DOHH2 (cell line): ENCODE data around the gene AFDN.

Experiments
- H3F3A ChIP-seq: fragments of 200-600 bp; sonication (generic), shearing (Covaris generic); 2 replicates; pipeline ENCODE4 v1.6.0; 2016; ENCODE audit warnings: antibody characterized with exemption, mild to moderate bottlenecking; ENCODE audit not compliant: control insufficient read depth, insufficient read depth
- H3K27ac ChIP-seq: fragments of 200-600 bp; sonication (generic); 2 replicates; pipeline ENCODE4 v1.5.1; 2014; ENCODE audit warnings: low read depth, mild to moderate bottlenecking, low read length, moderate library complexity
- H3K27me3 ChIP-seq: fragments of 200-600 bp; sonication (generic); 2 replicates; pipeline ENCODE4 v1.6.1; 2014; ENCODE audit warnings: mild to moderate bottlenecking, low read length, mixed read lengths; ENCODE audit not compliant: control insufficient read depth
- H3K36me3 ChIP-seq: fragments of 200-600 bp; sonication (generic); 2 replicates; pipeline ENCODE4 v1.6.1; 2014; ENCODE audit warnings: mild to moderate bottlenecking, low read length, moderate library complexity, mixed read lengths; ENCODE audit not compliant: control insufficient read depth
- H3K4me1 ChIP-seq: fragments of 200-600 bp; sonication (generic); 2 replicates; pipeline ENCODE4 v1.6.1; 2014; ENCODE audit warnings: mild to moderate bottlenecking, low read length, mixed read lengths; ENCODE audit not compliant: control insufficient read depth
- H3K4me2 ChIP-seq: fragments of 200-600 bp; sonication (generic); 2 replicates; pipeline ENCODE4 v1.6.0; 2014; ENCODE audit warnings: mild to moderate bottlenecking, low read length, moderate library complexity
- H3K4me3 ChIP-seq: fragments of 200-600 bp; sonication (generic); 2 replicates; pipeline ENCODE4 v1.5.1; 2014; ENCODE audit warnings: mild to moderate bottlenecking, low read length, mixed read lengths
- H3K79me2 ChIP-seq: fragments of 200-600 bp; sonication (generic); 2 replicates; pipeline ENCODE4 v1.6.1; 2014; ENCODE audit warnings: mild to moderate bottlenecking, low read length, mixed read lengths; ENCODE audit not compliant: control insufficient read depth
- H3K9me2 ChIP-seq: fragments of 200-600 bp; sonication (generic); replicated peaks from 2 replicates; pipeline ENCODE4 v1.6.1; 2014; ENCODE audit warnings: mild to moderate bottlenecking, low read length, mixed read lengths; ENCODE audit not compliant: control insufficient read depth
- H3K9me3 ChIP-seq: fragments of 200-600 bp; sonication (generic); 2 replicates; pipeline ENCODE4 v1.6.1; 2014; ENCODE audit warnings: antibody characterized with exemption, low read length, mixed read lengths; ENCODE audit not compliant: control insufficient read depth, insufficient read depth
- H4K20me1 ChIP-seq: fragments of 200-600 bp; sonication (generic); 2 replicates; pipeline ENCODE4 v1.6.0; 2014; ENCODE audit warnings: low read depth, mild to moderate bottlenecking, antibody characterized with exemption, low read length, moderate library complexity; ENCODE audit not compliant: control insufficient read depth, insufficient read depth
- EZH2phosphoT487 ChIP-seq: fragments of 200-600 bp; sonication (generic); IDR thresholded peaks from 2 replicates; pipeline ENCODE4 v1.6.1; 2017; ENCODE audit warnings: borderline replicate concordance, mild to moderate bottlenecking, antibody characterized with exemption, low read length, moderate library complexity, mixed read lengths
- TF ChIP-seq, protein P1 (sequence below): fragments of 200-600 bp; sonication (generic); IDR thresholded peaks from one replicate; pipeline ENCODE4 v1.5.1; 2014; ENCODE audit warnings: antibody characterized with exemption, mild to moderate bottlenecking, low read depth, low read length; ENCODE audit not compliant: poor library complexity, severe bottlenecking

The AFDN gene

DNA sequence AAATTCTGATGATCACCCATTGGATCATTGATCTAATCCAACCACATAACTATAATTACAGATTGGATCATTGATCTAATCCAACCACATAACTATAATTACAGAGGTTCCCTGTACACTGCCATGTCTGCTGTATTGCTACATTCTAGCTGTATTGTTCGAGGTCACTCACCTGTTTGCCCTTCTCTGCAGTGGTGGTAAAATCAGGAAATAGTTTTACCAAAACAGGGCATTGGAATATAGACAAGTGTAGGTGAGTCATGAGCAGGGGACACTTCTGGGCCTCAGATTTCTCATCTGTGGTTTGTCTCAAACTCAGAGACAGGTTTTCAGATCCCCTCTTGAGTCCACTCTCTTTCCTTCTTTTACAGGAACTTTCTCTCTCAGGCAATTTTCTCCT lies 9.0 kb upstream of the AFDN start:
- Histone ChIP-seq H3K4me3 (no peak overlapping the region), H3K27me3 (peaks cover 11% of the 10 kb centered on the region; the same call in 1 of the 2 replicates), H3K4me1 (no peaks in the 10 kb centered on the region), H4K20me1 (no peaks in the 10 kb centered on the region), H3K9me2 (no peaks in the 10 kb centered on the region), H3K27ac (no peak overlapping the region), H3K79me2 (no peaks in the 10 kb centered on the region), H3K9me3 (no peaks in the 10 kb centered on the region), H3F3A (peaks cover 3% of the 10 kb centered on the region; the same call in 1 of the 2 replicates), H3K4me2 (no peak overlapping the region), H3K36me3 (no peaks in the 10 kb centered on the region)
- TF ChIP-seq EZH2phosphoT487 = no peak
- TF ChIP-seq, protein P1, sequence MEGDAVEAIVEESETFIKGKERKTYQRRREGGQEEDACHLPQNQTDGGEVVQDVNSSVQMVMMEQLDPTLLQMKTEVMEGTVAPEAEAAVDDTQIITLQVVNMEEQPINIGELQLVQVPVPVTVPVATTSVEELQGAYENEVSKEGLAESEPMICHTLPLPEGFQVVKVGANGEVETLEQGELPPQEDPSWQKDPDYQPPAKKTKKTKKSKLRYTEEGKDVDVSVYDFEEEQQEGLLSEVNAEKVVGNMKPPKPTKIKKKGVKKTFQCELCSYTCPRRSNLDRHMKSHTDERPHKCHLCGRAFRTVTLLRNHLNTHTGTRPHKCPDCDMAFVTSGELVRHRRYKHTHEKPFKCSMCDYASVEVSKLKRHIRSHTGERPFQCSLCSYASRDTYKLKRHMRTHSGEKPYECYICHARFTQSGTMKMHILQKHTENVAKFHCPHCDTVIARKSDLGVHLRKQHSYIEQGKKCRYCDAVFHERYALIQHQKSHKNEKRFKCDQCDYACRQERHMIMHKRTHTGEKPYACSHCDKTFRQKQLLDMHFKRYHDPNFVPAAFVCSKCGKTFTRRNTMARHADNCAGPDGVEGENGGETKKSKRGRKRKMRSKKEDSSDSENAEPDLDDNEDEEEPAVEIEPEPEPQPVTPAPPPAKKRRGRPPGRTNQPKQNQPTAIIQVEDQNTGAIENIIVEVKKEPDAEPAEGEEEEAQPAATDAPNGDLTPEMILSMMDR = no peak

DNA sequence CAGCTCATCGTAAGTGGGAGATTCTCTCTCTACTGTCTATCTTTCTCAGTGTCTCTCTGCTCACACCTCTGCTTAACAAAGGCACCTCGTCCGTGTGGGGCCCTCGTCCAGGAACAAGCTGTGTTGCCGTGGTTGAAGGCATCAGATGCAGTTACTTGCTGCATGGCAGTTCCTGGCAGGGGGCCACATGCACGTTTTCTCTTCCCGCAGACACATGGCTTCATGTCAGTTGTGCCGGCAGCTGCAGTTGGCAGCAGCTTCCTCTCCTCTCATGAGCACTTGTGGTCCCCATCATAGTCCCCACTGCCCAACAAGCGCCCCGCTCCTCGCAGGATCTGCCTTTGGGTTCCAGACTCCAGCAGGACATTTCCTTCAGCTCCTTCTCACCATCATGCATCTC lies 7.1 kb upstream of the AFDN start:
- Histone ChIP-seq H3K4me1 (no peaks in the 10 kb centered on the region), H3K27me3 (peaks cover 17% of the 10 kb centered on the region), H3F3A (peaks cover 3% of the 10 kb centered on the region; the same call in 1 of the 2 replicates), H3K4me2 (no peak overlapping the region), H3K9me2 (no peaks in the 10 kb centered on the region), H3K9me3 (no peaks in the 10 kb centered on the region), H3K4me3 (no peak overlapping the region), H3K79me2 (no peaks in the 10 kb centered on the region), H4K20me1 (no peaks in the 10 kb centered on the region), H3K27ac (no peak overlapping the region), H3K36me3 (no peaks in the 10 kb centered on the region)
- TF ChIP-seq, protein P1 = no peak
- TF ChIP-seq EZH2phosphoT487 = no peak

DNA sequence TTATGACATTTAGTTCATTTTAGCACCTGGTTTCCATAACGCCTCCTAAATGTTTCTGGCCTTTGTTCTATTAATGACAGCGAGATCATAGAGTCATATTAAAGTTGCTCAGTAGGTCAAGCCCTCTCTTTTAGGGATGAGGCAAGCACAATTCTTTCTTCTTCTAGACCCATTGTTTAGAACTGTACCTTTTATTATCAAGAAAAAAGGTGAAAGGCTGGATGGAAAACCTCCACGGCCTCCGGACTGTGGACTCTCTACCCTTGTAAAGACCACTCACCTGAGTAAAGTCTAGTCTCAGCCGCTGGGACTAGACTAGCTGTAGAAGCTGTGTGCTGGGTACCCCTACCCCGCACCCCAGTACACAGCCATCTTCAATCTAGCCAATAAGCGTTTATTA lies 6.0 kb upstream of the AFDN start:
- H3K4me1 ChIP-seq = no peaks in the 10 kb centered on the region; the same call in 1 of the 2 replicates
- no peak overlapping the region for H3K27ac ChIP-seq
- H3K9me2 ChIP-seq = no peaks in the 10 kb centered on the region
- no peak overlapping the region for H3K4me3 ChIP-seq
- no peaks in the 10 kb centered on the region for H4K20me1 ChIP-seq
- H3K79me2 ChIP-seq = no peaks in the 10 kb centered on the region
- TF ChIP-seq, protein P1 = no peak
- no peak for TF ChIP-seq EZH2phosphoT487
- peaks cover 7% of the 10 kb centered on the region; the same call in 1 of the 2 replicates for H3F3A ChIP-seq
- H3K36me3 ChIP-seq = no peaks in the 10 kb centered on the region
- H3K27me3 ChIP-seq = peaks cover 27% of the 10 kb centered on the region
- H3K9me3 ChIP-seq = no peaks in the 10 kb centered on the region
- no peak overlapping the region for H3K4me2 ChIP-seq
